ENCODE measurements around the gene PLEKHB2.

DNA sequence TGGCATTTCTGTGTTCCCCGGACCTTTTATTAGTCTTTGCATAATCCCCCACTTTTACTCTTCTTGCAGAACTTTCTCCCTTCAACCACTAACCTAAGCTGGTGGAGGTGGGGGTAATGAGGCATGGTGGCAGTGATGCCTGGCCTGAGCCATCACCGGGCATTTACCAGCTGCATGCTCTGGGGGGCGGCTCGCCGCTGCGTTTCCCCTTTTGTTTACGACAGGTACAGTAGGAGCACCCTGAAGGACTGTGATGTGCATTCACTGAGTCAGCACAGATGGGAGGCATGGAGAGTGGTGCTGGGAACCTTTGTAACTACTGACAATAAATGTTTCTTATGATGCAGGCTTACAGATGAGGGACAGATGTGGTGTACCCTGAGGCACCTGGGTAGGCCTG is 46.9 kb downstream of the PLEKHB2 start:
- TF ChIP-seq, protein P1, sequence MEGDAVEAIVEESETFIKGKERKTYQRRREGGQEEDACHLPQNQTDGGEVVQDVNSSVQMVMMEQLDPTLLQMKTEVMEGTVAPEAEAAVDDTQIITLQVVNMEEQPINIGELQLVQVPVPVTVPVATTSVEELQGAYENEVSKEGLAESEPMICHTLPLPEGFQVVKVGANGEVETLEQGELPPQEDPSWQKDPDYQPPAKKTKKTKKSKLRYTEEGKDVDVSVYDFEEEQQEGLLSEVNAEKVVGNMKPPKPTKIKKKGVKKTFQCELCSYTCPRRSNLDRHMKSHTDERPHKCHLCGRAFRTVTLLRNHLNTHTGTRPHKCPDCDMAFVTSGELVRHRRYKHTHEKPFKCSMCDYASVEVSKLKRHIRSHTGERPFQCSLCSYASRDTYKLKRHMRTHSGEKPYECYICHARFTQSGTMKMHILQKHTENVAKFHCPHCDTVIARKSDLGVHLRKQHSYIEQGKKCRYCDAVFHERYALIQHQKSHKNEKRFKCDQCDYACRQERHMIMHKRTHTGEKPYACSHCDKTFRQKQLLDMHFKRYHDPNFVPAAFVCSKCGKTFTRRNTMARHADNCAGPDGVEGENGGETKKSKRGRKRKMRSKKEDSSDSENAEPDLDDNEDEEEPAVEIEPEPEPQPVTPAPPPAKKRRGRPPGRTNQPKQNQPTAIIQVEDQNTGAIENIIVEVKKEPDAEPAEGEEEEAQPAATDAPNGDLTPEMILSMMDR (conservative IDR thresholded peaks at IDR 0.05; ENCODE audit: low read depth in 2 of 2): peak; percentile 34 to 47
- TF ChIP-seq EZH2 (IDR thresholded peaks at IDR 0.05; ENCODE audit: low read depth, unreplicated experiment) (no peak), EZH2phosphoT487 (IDR thresholded peaks at IDR 0.05; ENCODE audit: unreplicated experiment) (no peak), CREB1 (CRISPR knock-in tag; IDR thresholded peaks at IDR 0.05; ENCODE audit: low read depth) (no peak)

All from GM23338 (cell line).